Effector memory CD8-positive, alpha-beta T cell (primary cell): ENCODE results near the gene LLCFC1.

ENCODE experiments used
- ATAC-seq: fragments of 150-1000 bp; cut with Tn5 transposase; replicated peaks from 2 replicates; pipeline ENCODE4 v1.10.0; 2021; ENCODE audit warnings: mild to moderate bottlenecking, moderate library complexity
- DNase-seq, 3 experiments: peaks; one replicate each; pipeline ENCODE4 v3.0.0; 2021
- H3K27ac Mint-ChIP-seq, 2 donors: one replicate each; pipeline ENCODE4 v1.8.0; 2022; ENCODE audit warnings: mild to moderate bottlenecking in 2 of 2, mixed read lengths in 2 of 2, moderate library complexity in 2 of 2
- H3K27me3 Mint-ChIP-seq, 2 donors: one replicate each; pipeline ENCODE4 v1.8.0; 2022; ENCODE audit warnings: mixed read lengths in 2 of 2
- H3K36me3 Mint-ChIP-seq: one replicate; pipeline ENCODE4 v1.8.0; 2022; ENCODE audit warnings: mild to moderate bottlenecking, moderate library complexity, mixed read lengths; ENCODE audit not compliant: insufficient read depth
- H3K4me1 Mint-ChIP-seq, 2 donors: one replicate each; pipeline ENCODE4 v1.8.0; 2022; ENCODE audit warnings: low read depth in 2 of 2, mixed read lengths in 2 of 2
- H3K4me3 Mint-ChIP-seq, 2 donors: one replicate each; pipeline ENCODE4 v1.8.0; 2022; ENCODE audit warnings: mild to moderate bottlenecking in 2 of 2, mixed read lengths in 2 of 2, moderate library complexity in 2 of 2
- H3K9me3 Mint-ChIP-seq, 2 donors: one replicate each; pipeline ENCODE4 v1.8.0; 2022; ENCODE audit warnings: mixed read lengths in 2 of 2
- total RNA-seq, 9 experiments: gene quantifications; one replicate each; lab custom pipeline; 2026; lab: John Stamatoyannopoulos, UW

LLCFC1 gene
- total RNA-seq: 0 reads per million in 9 experiments

DNA sequence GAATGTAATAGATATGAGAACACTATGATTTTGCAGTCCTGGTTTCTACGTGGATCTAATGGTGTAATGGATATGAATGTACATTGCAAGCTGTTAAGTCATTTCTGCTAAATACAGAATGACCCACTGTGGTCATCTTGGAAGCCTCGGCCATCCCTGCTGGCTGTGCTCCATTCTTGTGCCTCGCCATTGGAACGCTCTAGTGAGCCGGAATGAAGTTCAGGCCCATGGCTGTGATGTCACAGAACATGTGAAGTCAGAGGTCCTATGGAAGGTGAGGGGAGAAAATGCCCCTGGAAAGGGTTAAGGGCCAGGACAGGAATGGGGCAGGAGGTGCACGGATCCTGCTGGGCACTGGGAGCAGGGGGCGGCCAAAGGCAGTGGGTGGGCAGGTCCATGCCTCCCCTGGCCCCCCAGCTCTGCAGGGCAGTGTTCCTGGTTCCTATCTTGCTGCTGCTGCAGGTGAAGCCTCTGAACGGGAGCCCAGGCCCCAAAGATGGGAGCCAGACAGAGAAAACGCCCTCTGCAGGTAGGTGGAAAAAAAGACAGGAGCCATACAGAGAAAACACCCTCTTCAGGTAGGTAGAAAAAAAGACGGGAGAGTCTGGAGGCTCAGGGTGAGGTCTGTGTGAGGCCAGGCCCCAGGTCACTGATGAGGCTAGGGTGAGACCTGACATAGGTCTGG, at the start of gene LLCFC1:
Gene LLCFC1, plus strand, starts transcription at position 259 of the 685 bp plus-strand sequence. Its CDS starts 138 bp downstream, at position 397.
- peaks cover 0 to 2% of the 10 kb centered on the region in 2 donors for H3K4me1 Mint-ChIP-seq
- H3K9me3 Mint-ChIP-seq: no peaks in the 10 kb centered on the region
- DNase-seq (no peak), ATAC-seq (peak; percentile 12)
- no peak within 1 kb of the TSS for H3K4me3 Mint-ChIP-seq
- no peaks in the 10 kb centered on the region for H3K36me3 Mint-ChIP-seq
- H3K27ac Mint-ChIP-seq: no peak within 1 kb of the TSS
- peaks cover 35 to 58% of the 10 kb centered on the region in 2 donors for H3K27me3 Mint-ChIP-seq

DNA sequence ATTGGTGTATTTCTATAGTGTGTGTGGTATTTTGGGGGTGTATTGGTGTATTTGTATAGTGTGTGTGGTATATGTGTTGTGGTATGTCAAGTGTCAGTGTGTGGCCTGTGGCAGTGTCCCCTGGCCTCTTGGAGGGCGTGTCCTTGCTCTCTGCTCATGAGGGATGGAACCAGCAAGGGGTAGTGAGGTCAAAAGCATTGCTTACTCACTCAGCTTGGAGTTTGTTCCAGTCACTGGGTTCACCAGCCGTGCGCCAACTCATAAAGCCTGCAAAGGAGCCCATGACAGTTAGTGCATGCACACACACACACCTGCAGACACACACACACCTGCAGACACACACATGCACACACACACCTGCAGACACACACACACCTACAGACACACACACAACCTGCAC, 49.5 kb upstream of the LLCFC1 start:
- peaks cover 2% of the 10 kb centered on the region for H3K36me3 Mint-ChIP-seq
- peaks cover 20 to 30% of the 10 kb centered on the region in 2 donors for H3K27me3 Mint-ChIP-seq
- no peak overlapping the region for H3K4me3 Mint-ChIP-seq
- no peaks in the 10 kb centered on the region for H3K9me3 Mint-ChIP-seq
- DNase-seq (no peak), ATAC-seq (no peak)
- H3K27ac Mint-ChIP-seq: no peak overlapping the region
- no peaks in the 10 kb centered on the region for H3K4me1 Mint-ChIP-seq

DNA sequence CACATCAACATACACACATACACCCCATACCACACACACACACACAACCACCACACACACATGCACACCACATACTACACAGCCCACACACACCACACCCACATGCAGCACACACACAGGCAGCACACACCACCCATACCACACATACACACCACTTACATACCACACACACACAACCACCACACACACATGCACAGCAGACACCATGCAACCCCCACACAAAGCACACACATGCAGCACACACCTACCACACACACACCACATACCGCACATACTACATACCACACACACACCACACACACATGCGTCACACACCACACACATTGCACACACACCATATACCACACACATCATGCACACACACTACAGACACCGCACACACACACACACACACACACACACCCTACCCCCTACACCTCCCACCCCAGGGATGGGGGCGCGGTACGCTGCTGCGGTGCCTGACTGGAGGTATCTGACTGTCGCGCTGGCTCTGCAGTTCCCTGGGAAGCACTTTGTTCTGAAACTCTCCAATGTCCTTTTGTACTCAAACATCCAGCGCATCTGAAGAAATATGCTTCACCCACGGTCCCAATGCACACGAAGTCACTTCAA, 48.3 kb upstream of the LLCFC1 start:
- Mint-ChIP-seq H3K27me3 (peaks cover 18 to 35% of the 10 kb centered on the region in 2 donors), H3K36me3 (peaks cover 2% of the 10 kb centered on the region), H3K4me3 (no peak overlapping the region), H3K27ac (no peak overlapping the region), H3K4me1 (no peaks in the 10 kb centered on the region), H3K9me3 (no peaks in the 10 kb centered on the region)
- DNase-seq (no peak), ATAC-seq (no peak)

DNA sequence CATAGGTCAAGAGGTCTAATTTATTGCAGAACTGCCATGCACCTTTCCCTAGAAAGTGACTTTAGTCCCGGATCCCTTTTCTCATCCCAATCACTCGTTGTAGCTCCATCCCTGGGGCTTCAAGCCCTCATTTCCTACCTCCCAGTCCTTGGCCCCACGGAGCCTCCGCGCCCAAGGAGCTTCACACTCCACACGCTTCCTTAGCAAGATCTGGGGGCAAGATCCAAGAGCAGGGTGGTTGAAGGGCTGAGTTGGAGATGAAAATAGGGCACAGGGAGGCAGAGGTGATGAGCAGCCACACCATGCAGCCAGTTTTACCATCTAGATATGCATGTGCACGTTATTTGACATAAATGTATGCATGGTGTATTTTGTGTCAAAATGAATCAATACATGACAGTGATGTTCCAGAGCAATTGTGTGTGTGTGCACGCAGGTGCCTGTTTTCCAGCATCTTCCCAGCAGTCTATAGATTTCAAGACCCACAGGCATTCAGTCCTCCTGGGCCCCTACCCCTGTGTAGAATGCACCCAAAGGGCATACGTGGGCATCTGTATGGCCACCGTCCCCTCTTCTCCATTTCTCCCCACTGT, 47.7 kb upstream of the LLCFC1 start:
- H3K27me3 Mint-ChIP-seq: peaks cover 21 to 41% of the 10 kb centered on the region in 2 donors
- no peak for DNase-seq
- H3K27ac Mint-ChIP-seq: no peak overlapping the region
- no peak overlapping the region for H3K4me3 Mint-ChIP-seq
- no peak for ATAC-seq
- no peaks in the 10 kb centered on the region for H3K9me3 Mint-ChIP-seq
- peaks cover 2% of the 10 kb centered on the region for H3K36me3 Mint-ChIP-seq
- no peaks in the 10 kb centered on the region for H3K4me1 Mint-ChIP-seq

DNA sequence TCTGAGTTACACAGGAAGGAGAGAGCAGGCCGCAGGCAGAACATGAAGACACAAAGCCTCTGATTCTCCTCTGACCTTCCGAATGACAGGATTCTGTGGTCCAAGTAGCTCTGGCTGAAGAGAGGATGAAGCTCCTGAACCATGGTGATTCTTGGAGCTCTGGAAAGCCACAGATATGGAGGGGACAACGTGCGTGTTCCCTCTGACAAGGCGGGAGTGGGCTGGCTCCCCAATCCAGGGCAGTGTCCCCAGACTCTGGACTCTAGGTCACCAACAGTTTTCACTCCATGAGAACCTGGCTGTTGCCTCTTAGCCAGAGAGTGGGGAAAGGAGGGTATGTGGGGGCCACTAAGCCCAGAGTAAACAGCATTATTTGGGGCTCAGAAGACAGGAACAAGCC, 46.3 kb upstream of the LLCFC1 start:
- ATAC-seq (no peak), DNase-seq (no peak)
- Mint-ChIP-seq H3K4me1 (no peaks in the 10 kb centered on the region), H3K4me3 (no peak overlapping the region), H3K27me3 (peaks cover 23 to 54% of the 10 kb centered on the region in 2 donors), H3K36me3 (peaks cover 2% of the 10 kb centered on the region), H3K9me3 (no peaks in the 10 kb centered on the region), H3K27ac (no peak overlapping the region)

DNA sequence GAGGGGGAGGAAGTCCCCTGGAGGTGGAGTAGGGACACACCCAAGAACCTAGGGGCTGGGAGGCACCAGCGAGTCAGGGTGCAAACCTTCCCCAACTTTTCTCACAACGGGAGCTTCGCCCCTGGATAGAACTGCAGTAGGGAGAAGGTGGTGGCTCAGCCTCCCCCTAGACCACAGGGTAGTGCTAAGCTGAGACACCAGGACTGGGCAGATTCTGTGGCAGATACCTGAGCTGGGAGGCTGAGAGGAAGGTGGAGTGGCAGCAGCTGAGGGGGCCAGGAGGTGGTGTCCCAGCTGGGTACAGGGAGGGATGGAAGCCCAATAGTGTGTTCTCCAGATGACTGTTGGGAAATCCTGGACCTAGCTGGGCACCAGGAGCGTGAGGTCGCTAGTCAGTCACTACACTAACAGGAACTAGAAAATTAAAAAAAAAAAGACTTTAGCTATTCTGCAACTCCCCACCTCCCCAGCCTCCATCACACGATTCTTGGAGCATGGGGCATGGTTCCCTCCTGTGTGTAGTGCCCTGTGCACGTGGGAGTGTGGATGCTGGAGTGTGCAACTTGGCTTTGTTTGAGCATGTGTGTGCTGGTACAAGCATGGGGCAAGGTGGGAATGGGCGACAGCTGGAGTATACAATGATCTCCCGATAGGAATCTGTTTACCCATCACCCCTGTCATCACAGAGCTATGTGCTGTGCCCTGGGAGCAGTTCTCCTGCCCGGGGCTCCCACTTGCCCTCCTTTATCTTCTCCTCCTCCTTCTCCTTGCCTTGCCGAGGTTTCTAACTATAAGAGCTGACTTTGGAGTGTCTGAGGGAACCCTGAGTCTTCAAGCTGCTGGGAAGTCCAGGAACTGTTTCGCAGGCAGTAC, 44.9 kb upstream of the LLCFC1 start:
- ATAC-seq (no peak), DNase-seq (no peak)
- no peak overlapping the region for H3K27ac Mint-ChIP-seq
- no peaks in the 10 kb centered on the region for H3K4me1 Mint-ChIP-seq
- H3K4me3 Mint-ChIP-seq: no peak overlapping the region
- no peaks in the 10 kb centered on the region for H3K9me3 Mint-ChIP-seq
- peaks cover 29 to 60% of the 10 kb centered on the region in 2 donors for H3K27me3 Mint-ChIP-seq
- peaks cover 2% of the 10 kb centered on the region for H3K36me3 Mint-ChIP-seq

DNA sequence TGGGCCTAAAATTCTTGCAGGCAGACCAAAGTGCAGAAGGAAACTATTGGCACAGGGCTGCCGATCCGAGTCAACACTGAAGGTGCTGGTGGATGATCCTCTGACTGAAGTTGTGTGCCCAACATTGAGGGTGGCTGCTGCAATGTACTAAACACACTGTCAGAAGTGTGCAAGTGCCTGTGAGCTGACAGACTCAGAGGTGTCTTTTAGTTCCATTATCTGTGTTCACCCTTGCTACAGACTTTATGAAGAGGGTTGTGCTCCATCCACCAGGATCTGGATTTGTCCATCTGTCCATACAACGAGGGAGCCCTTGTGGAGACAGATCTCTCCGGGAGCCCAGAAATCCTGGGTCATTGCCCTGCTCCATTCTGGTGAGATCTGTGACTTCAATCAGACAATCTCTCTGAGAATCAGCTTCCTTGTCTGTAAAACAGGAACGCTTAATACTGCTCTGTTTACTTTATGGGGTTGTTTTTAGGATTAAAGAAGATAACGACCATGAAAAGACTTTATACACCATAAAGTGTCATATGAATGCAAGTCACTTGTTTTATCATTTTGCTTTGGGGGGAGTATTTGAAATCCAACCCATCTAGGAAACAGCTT, 44.2 kb upstream of the LLCFC1 start:
- no peak overlapping the region for H3K4me3 Mint-ChIP-seq
- ATAC-seq: no peak
- peaks cover 2% of the 10 kb centered on the region for H3K36me3 Mint-ChIP-seq
- no peak for DNase-seq
- peaks cover 28 to 56% of the 10 kb centered on the region in 2 donors for H3K27me3 Mint-ChIP-seq
- no peaks in the 10 kb centered on the region for H3K4me1 Mint-ChIP-seq
- no peaks in the 10 kb centered on the region for H3K9me3 Mint-ChIP-seq
- H3K27ac Mint-ChIP-seq: no peak overlapping the region

DNA sequence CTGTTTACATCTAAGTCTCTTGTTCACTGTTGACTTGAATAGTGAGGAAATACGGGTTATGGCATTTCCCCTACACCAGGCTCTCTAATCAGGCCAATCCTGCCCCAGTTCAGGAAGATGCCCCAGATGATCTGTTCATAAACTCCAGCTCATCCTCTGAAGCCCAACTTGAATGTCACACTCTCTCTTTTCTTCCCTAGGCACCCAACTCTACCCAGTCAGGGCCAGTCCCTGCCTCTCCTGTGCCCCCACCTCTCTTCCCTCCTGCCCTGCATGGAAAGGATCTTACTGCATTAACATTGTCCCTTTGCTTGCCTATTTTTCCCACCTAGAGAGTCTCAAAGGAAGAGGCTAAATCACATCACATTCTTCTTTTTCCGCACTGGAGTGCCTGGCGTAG, 43.1 kb upstream of the LLCFC1 start:
- no peak overlapping the region for H3K4me3 Mint-ChIP-seq
- H3K4me1 Mint-ChIP-seq: no peaks in the 10 kb centered on the region
- H3K27me3 Mint-ChIP-seq: peaks cover 30 to 56% of the 10 kb centered on the region in 2 donors
- peaks cover 2% of the 10 kb centered on the region for H3K36me3 Mint-ChIP-seq
- DNase-seq: no peak
- no peaks in the 10 kb centered on the region for H3K9me3 Mint-ChIP-seq
- no peak overlapping the region for H3K27ac Mint-ChIP-seq
- ATAC-seq: no peak

DNA sequence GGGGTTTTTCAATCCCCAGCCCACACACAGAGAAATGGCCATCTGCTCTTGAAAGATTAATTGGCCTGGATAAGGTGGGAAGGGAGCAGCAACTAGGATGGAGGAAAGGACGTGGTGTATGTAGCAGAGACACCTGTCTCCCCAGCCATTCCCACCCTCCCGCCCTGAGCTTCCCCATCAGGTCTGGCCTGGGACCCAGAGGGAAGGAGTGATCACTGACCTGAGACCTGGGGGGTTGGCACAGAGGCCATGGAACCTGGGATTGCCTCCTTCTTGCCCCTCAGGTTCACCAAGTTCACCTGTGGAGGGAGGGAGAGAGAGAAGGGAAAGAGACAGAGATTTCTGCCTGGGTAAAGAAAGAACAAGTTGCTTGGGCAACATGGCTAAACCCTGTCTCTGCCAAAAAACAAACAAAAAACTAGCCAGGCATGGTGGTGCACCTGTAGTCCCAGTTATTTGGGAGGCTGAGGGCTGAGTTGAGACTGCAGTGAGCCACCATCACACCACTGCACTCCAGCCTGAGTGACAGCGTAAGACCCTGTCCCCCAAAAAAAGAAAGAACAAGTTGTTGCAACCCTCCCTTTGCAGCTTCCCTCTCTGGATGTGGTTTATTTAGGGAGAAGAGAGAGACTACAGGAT, 42.4 kb upstream of the LLCFC1 start:
- Mint-ChIP-seq H3K4me3 (no peak overlapping the region), H3K36me3 (peaks cover 2% of the 10 kb centered on the region), H3K27ac (no peak overlapping the region), H3K4me1 (no peaks in the 10 kb centered on the region), H3K27me3 (peaks cover 30 to 56% of the 10 kb centered on the region in 2 donors), H3K9me3 (no peaks in the 10 kb centered on the region)
- DNase-seq (no peak), ATAC-seq (no peak)

DNA sequence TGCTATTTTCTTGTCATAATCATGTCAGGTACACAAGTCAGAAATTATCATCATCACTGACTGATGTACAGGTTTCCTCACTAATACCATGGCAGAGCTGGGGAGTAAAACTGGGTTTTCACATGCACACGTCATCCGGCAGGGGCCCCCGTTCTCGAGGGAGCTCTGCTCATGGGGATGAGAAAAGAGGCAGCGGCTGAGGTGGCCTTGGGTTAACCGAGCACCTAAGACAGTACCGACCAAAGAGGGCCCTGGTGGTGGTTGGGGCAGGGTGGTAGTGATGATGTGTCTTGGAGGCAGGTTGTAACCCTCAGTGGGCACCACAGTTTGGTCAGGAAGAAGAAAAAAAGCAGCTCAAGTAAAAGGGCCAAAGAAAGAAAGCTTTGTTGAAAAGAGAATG, 41.6 kb upstream of the LLCFC1 start:
- H3K4me3 Mint-ChIP-seq: no peak overlapping the region
- H3K36me3 Mint-ChIP-seq: peaks cover under 1% of the 10 kb centered on the region
- H3K27me3 Mint-ChIP-seq: peaks cover 30 to 48% of the 10 kb centered on the region in 2 donors
- H3K27ac Mint-ChIP-seq: no peak overlapping the region
- no peaks in the 10 kb centered on the region for H3K9me3 Mint-ChIP-seq
- no peak for ATAC-seq
- H3K4me1 Mint-ChIP-seq: no peaks in the 10 kb centered on the region
- no peak for DNase-seq

DNA sequence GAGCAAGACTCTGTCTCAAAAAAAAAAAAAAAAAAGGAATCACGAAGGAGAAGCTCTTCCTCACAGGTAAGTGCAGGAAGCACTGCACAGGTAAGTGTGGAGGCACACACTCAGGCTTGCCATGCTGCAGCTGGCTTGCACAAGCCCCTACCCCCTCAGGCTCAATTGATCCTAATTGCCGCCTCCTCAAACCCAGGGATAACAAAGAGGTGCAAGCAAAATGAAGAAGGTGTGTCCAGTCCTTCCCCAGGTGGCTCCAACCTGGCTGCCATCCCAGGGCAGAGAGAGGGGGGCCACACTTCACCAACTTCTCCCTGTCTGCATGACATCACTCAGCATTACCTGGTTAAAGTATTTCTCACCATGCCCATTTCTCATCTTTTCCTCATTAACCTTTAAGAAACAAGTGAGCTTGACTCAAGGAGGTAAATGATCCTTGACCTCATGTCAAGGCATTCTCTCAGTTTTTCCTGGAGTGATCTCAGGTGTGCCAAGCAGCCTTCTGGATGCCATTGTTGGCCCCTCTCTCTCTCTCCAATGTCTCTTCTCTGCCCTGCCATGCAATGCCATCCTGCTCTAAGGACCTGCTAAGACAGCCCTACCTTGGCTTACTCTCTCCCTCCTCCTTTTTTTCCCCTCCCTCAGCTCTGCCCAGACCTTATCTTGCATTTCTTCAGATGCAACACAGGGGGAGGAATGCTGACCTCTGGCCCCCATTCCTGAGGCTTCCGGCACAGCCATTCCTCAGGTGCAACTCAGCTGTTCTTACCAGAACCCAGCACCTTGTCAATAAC, 40.7 kb upstream of the LLCFC1 start:
- Mint-ChIP-seq H3K4me3 (no peak overlapping the region), H3K27ac (no peak overlapping the region), H3K9me3 (no peaks in the 10 kb centered on the region), H3K4me1 (no peaks in the 10 kb centered on the region), H3K36me3 (no peaks in the 10 kb centered on the region), H3K27me3 (peaks cover 30 to 47% of the 10 kb centered on the region in 2 donors)
- ATAC-seq (no peak), DNase-seq (no peak)

DNA sequence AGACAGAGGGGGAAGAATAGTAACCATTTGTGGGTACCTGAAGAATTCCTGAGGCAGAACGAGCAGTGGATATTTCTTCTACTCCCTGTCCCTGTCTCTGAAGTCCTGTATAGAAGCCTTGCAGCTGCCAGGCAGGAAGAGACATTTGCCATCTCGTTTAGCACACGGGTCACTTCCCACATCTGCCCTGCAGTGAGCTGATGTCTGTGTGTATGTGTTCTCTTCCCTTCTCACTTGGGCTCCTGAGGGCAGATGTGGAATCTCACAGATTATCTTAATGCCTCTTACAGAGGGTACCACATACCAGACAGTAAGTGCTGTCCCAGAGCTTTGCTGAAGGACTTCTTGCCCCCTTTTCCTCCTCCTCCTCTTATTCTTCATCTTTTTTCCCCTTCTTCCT, 39.6 kb upstream of the LLCFC1 start:
- H3K27ac Mint-ChIP-seq: no peak overlapping the region
- ATAC-seq: no peak
- peaks cover 2% of the 10 kb centered on the region for H3K36me3 Mint-ChIP-seq
- no peaks in the 10 kb centered on the region for H3K9me3 Mint-ChIP-seq
- peaks cover 30 to 37% of the 10 kb centered on the region in 2 donors for H3K27me3 Mint-ChIP-seq
- H3K4me1 Mint-ChIP-seq: no peaks in the 10 kb centered on the region
- no peak for DNase-seq
- H3K4me3 Mint-ChIP-seq: no peak overlapping the region
